Fibroblast of lung (primary cell): Measurements from ENCODE around the gene TSGA10.

Experiments
- EZH2 ChIP-seq: IDR thresholded peaks from 2 replicates; pipeline ENCODE4 v1.5.1; 2012; ENCODE audit warnings: low read length, control low read depth, mild to moderate bottlenecking; ENCODE audit errors: missing control alignments
- TF ChIP-seq, protein P1 (sequence below), 2 donors: IDR thresholded peaks in 1 of 2; conservative IDR thresholded peaks in 1 of 2; 1 replicate in 1 of 2; 2 replicates in 1 of 2; pipeline ENCODE4 v1.5.1; 2011 to 2012; ENCODE audit warnings: low read length in 2 of 2, control low read depth in 1 of 2, inconsistent platforms in 1 of 2, low read depth in 1 of 2, mild to moderate bottlenecking in 1 of 2

GRCh38 chr2:99028558-99028957, 126.2 kb downstream of the TSGA10 start:
- TF ChIP-seq, protein P1, sequence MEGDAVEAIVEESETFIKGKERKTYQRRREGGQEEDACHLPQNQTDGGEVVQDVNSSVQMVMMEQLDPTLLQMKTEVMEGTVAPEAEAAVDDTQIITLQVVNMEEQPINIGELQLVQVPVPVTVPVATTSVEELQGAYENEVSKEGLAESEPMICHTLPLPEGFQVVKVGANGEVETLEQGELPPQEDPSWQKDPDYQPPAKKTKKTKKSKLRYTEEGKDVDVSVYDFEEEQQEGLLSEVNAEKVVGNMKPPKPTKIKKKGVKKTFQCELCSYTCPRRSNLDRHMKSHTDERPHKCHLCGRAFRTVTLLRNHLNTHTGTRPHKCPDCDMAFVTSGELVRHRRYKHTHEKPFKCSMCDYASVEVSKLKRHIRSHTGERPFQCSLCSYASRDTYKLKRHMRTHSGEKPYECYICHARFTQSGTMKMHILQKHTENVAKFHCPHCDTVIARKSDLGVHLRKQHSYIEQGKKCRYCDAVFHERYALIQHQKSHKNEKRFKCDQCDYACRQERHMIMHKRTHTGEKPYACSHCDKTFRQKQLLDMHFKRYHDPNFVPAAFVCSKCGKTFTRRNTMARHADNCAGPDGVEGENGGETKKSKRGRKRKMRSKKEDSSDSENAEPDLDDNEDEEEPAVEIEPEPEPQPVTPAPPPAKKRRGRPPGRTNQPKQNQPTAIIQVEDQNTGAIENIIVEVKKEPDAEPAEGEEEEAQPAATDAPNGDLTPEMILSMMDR (conservative IDR thresholded peaks at IDR 0.05 in 1 of 2, IDR thresholded peaks at IDR 0.05 in 1 of 2; ENCODE audit: low read depth in 1 of 2, low read length in 2 of 2) = no peak
- no peak for TF ChIP-seq EZH2
